ENCODE data around the gene FTHL17.

The FTHL17 gene

GRCh38 chrX:31071725-31072124 is at the start of gene FTHL17:
Gene FTHL17 (minus strand): TSS chrX:31072041. CDS start chrX:31071953, 88 bp downstream.
- no peak for DNase-seq (ENCODE audit: low spot score)

- DNase-seq (ENCODE audit: low spot score), result no peak
These were observed 45.4 kb upstream of the FTHL17 start for GRCh38 chrX:31117266-31117665.

GRCh38 chrX:31115398-31115797 is 43.6 kb upstream of the FTHL17 start:
- no peak for DNase-seq (ENCODE audit: low spot score)

- DNase-seq (ENCODE audit: low spot score), result no peak
These were observed 43.0 kb upstream of the FTHL17 start for GRCh38 chrX:31114858-31115257.

GRCh38 chrX:31112226-31112999 is 40.6 kb upstream of the FTHL17 start:
- DNase-seq (ENCODE audit: low spot score), result no peak

GRCh38 chrX:31110657-31111056 is 38.8 kb upstream of the FTHL17 start:
- DNase-seq (ENCODE audit: low spot score), result no peak

GRCh38 chrX:31099536-31100090 is 27.8 kb upstream of the FTHL17 start:
- no peak for DNase-seq (ENCODE audit: low spot score)

GRCh38 chrX:31098079-31098478 is 26.2 kb upstream of the FTHL17 start:
- DNase-seq (ENCODE audit: low spot score), result no peak

- no peak for DNase-seq (ENCODE audit: low spot score)
These were observed 21.8 kb upstream of the FTHL17 start for GRCh38 chrX:31093639-31093975.

- no peak for DNase-seq (ENCODE audit: low spot score)
These were observed 21.3 kb upstream of the FTHL17 start for GRCh38 chrX:31092970-31093638.

GRCh38 chrX:31092476-31092875 is 20.6 kb upstream of the FTHL17 start:
- DNase-seq (ENCODE audit: low spot score), result no peak

GRCh38 chrX:31091819-31092218 is 20.0 kb upstream of the FTHL17 start:
- DNase-seq (ENCODE audit: low spot score), result no peak

GRCh38 chrX:31074522-31074921 is 2.7 kb upstream of the FTHL17 start:
- DNase-seq (ENCODE audit: low spot score), result no peak

GRCh38 chrX:31071262-31071661 is 579 bp downstream of the FTHL17 start:
- DNase-seq (ENCODE audit: low spot score), result no peak

- no peak for DNase-seq (ENCODE audit: low spot score)
These were observed 1.8 kb downstream of the FTHL17 start for GRCh38 chrX:31070057-31070468.

GRCh38 chrX:31063114-31063513 is 8.7 kb downstream of the FTHL17 start:
- DNase-seq (ENCODE audit: low spot score), result no peak

- DNase-seq (ENCODE audit: low spot score), result no peak
These were observed 10.8 kb downstream of the FTHL17 start for GRCh38 chrX:31061091-31061490.

- no peak for DNase-seq (ENCODE audit: low spot score)
These were observed 11.8 kb downstream of the FTHL17 start for GRCh38 chrX:31060016-31060415.

- DNase-seq (ENCODE audit: low spot score), result no peak
These were observed 13.6 kb downstream of the FTHL17 start for GRCh38 chrX:31058284-31058683.

- DNase-seq (ENCODE audit: low spot score), result no peak
These were observed 14.2 kb downstream of the FTHL17 start for GRCh38 chrX:31057691-31058090.

GRCh38 chrX:31057291-31057690 is 14.6 kb downstream of the FTHL17 start:
- no peak for DNase-seq (ENCODE audit: low spot score)

- DNase-seq (ENCODE audit: low spot score), result no peak
These were observed 18.2 kb downstream of the FTHL17 start for GRCh38 chrX:31053621-31054020.

GRCh38 chrX:31039327-31039711 is 32.5 kb downstream of the FTHL17 start:
- no peak for DNase-seq (ENCODE audit: low spot score)
